Hepatocyte (in vitro differentiated cells): ENCODE measurements around the gene CFAP77. TPM values are rescaled to one million over a fixed set of nuclear protein-coding genes. Genes with fewer than 3 reads are reported as not detected.
"Not testable (repeated sequence)": the region's sequence is repeated elsewhere in the genome, so short reads cannot be mapped to it uniquely, and the experiment has no call there.

Experiments
- DNase-seq: peaks from one replicate; pipeline ENCODE4 v3.0.0-alpha.2; 2016; ENCODE audit warnings: low spot score
- H2AFZ ChIP-seq: fragments of 200-600 bp; sonication (generic); 2 replicates; pipeline ENCODE4 v1.6.0; 2016; ENCODE audit warnings: antibody characterized with exemption, mild to moderate bottlenecking
- H3K27ac ChIP-seq: fragments of 200-600 bp; sonication (generic); 2 replicates; pipeline ENCODE4 v1.5.1; 2016; ENCODE audit warnings: mild to moderate bottlenecking
- H3K27me3 ChIP-seq: fragments of 200-600 bp; sonication (generic); 2 replicates; pipeline ENCODE4 v1.6.1; 2016
- H3K36me3 ChIP-seq: fragments of 200-600 bp; sonication (generic); replicated peaks from 2 replicates; pipeline ENCODE4 v1.5.1; 2016; ENCODE audit warnings: low read depth; ENCODE audit not compliant: insufficient read depth
- H3K4me1 ChIP-seq: fragments of 200-600 bp; sonication (generic); 2 replicates; pipeline ENCODE4 v1.5.1; 2016; ENCODE audit warnings: mild to moderate bottlenecking, moderate library complexity; ENCODE audit not compliant: insufficient read depth
- H3K4me2 ChIP-seq: fragments of 200-600 bp; sonication (generic); 2 replicates; pipeline ENCODE4 v1.6.0; 2016
- H3K4me3 ChIP-seq: fragments of 200-600 bp; sonication (generic); 2 replicates; pipeline ENCODE4 v1.5.1; 2016; ENCODE audit warnings: mild to moderate bottlenecking
- H3K79me2 ChIP-seq: fragments of 200-600 bp; sonication (generic); 2 replicates; pipeline ENCODE4 v1.6.0; 2017; ENCODE audit warnings: mild to moderate bottlenecking
- H3K9me2 ChIP-seq: fragments of 200-600 bp; sonication (generic); replicated peaks from 2 replicates; pipeline ENCODE4 v1.6.0; 2017; ENCODE audit warnings: mild to moderate bottlenecking; ENCODE audit not compliant: insufficient read depth
- H3K9me3 ChIP-seq: fragments of 200-600 bp; sonication (generic); 2 replicates; pipeline ENCODE4 v1.5.1; 2016; ENCODE audit warnings: low read depth, mild to moderate bottlenecking
- H4K20me1 ChIP-seq: fragments of 200-600 bp; sonication (generic); 2 replicates; pipeline ENCODE4 v1.6.0; 2016; ENCODE audit warnings: mild to moderate bottlenecking; ENCODE audit not compliant: insufficient read depth, poor library complexity, severe bottlenecking
- CTCF ChIP-seq: fragments of 200-600 bp; sonication (generic); IDR thresholded peaks from 2 replicates; pipeline ENCODE4 v1.5.1; 2016; ENCODE audit warnings: antibody characterized with exemption, mild to moderate bottlenecking; ENCODE audit not compliant: poor library complexity
- EZH2 ChIP-seq: fragments of 200-600 bp; sonication (generic); IDR thresholded peaks from 2 replicates; pipeline ENCODE4 v1.6.1; 2016; ENCODE audit warnings: antibody characterized with exemption, mild to moderate bottlenecking, borderline replicate concordance
- EZH2phosphoT487 ChIP-seq: fragments of 200-600 bp; sonication (generic); IDR thresholded peaks from one replicate; pipeline ENCODE4 v1.6.1; 2018; ENCODE audit warnings: antibody characterized with exemption, mild to moderate bottlenecking, low read depth, moderate library complexity; ENCODE audit not compliant: unreplicated experiment, severe bottlenecking
- WGBS: methylation state at CpG from one replicate; pipeline ENCODE4 v1.1.6; 2016; ENCODE audit warnings: low lambda C conversion rate; ENCODE audit errors: missing lambda C conversion rate; 5-methylcytosine and 5-hydroxymethylcytosine counted together
- polyA plus RNA-seq: library from polyadenylated mRNA; unstranded; fragments of >200 nt; fragmentation: Nextera tagmentation; extraction: Ambion mirVana; gene quantifications from 2 replicates; pipeline ENCODE4 v1.2.1, GENCODE V29; 2016
- total RNA-seq: library from RNA; depleted of rRNA; stranded (reverse); fragments of >200 nt; gene quantifications from 2 replicates; pipeline ENCODE4 v1.2.3, GENCODE V29; 2014

CFAP77 gene
- total and polyA plus RNA-seq, 2 experiments from 2014 or later = 0.70 to 1.2 TPM

DNA sequence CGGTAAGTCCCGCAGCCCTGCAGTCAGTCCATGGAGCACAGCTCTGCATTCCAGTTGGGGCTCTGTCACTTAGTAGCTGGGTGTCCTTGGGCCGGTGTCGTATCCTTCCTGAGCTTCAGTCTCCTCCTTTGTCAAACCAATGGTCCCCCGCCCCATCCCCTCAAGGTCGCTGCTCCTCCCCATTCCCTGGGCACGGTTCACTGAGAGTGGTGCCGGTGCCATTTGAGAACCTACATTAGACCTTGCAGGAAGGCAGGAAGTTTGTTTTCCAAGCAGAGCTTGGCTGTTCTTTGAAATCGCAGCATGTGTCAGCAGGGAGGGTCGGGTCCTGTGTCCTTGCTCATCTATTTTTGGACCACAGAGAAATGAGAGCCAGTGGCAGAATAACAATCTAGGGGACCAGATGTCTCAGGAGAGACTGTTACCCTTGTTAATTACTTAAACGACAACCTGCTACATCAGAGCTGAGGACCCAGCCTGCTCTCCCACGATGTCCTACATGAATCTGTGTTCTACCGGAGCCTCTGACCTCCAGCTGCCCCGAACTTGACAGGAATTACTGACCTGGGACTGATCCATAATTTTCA, 150.7 kb downstream of the CFAP77 start:
- Histone ChIP-seq H4K20me1 (no peaks in the 10 kb centered on the region), H3K27ac (no peak overlapping the region), H3K4me1 (no peaks in the 10 kb centered on the region), H3K36me3 (no peaks in the 10 kb centered on the region), H3K4me2 (no peak overlapping the region), H3K9me2 (no peaks in the 10 kb centered on the region), H3K9me3 (no peaks in the 10 kb centered on the region), H3K79me2 (no peaks in the 10 kb centered on the region), H3K4me3 (no peak overlapping the region), H3K27me3 (peaks cover 21% of the 10 kb centered on the region), H2AFZ (no peak overlapping the region)
- 73% methylated on average over 14 of the region's 14 CpGs for WGBS
- no peak for DNase-seq
- no peak for TF ChIP-seq EZH2
- no peak for TF ChIP-seq EZH2phosphoT487
- TF ChIP-seq CTCF = no peak

DNA sequence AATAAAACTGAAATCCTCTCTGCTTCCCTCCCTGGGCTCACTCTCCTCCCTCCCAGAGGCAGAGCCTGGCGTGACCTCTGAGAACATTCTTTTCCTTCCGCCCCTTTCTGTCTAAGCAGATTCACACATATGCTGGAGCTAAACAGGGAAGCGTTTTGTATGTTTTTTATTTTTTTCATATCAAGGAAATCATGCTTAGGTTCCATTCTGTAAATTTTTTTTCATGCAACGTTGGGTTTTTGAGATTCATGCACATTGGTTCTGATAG, 152.2 kb downstream of the CFAP77 start:
- no peaks in the 10 kb centered on the region for H3K4me1 ChIP-seq

GRCh38 chr9:132564526-132564925, 154.5 kb downstream of the CFAP77 start:
- Histone ChIP-seq H3K79me2 (no peaks in the 10 kb centered on the region), H2AFZ (no peak overlapping the region), H3K9me2 (no peaks in the 10 kb centered on the region), H3K4me2 (no peak overlapping the region), H3K4me3 (no peak overlapping the region), H4K20me1 (no peaks in the 10 kb centered on the region), H3K27ac (no peak overlapping the region), H3K4me1 (no peaks in the 10 kb centered on the region), H3K36me3 (no peaks in the 10 kb centered on the region), H3K27me3 (peaks cover 20% of the 10 kb centered on the region), H3K9me3 (no peaks in the 10 kb centered on the region)
- no peak for TF ChIP-seq EZH2
- no peak for TF ChIP-seq EZH2phosphoT487
- no peak for TF ChIP-seq CTCF
- DNase-seq = no peak
- WGBS = 86% methylated on average over 6 of the region's 6 CpGs

More for the DNA sequence above, 152.2 kb downstream of the CFAP77 start:
- no peak for DNase-seq
- WGBS = 74% methylated on average over 4 of the region's 4 CpGs
- Histone ChIP-seq H3K4me3 (no peak overlapping the region), H3K79me2 (no peaks in the 10 kb centered on the region), H2AFZ (no peak overlapping the region), H3K4me2 (no peak overlapping the region), H3K27ac (no peak overlapping the region), H4K20me1 (no peaks in the 10 kb centered on the region), H3K27me3 (peaks cover 20% of the 10 kb centered on the region), H3K9me3 (no peaks in the 10 kb centered on the region), H3K9me2 (no peaks in the 10 kb centered on the region), H3K36me3 (no peaks in the 10 kb centered on the region)
- no peak for TF ChIP-seq EZH2phosphoT487
- no peak for TF ChIP-seq CTCF
- TF ChIP-seq EZH2 = no peak

DNA sequence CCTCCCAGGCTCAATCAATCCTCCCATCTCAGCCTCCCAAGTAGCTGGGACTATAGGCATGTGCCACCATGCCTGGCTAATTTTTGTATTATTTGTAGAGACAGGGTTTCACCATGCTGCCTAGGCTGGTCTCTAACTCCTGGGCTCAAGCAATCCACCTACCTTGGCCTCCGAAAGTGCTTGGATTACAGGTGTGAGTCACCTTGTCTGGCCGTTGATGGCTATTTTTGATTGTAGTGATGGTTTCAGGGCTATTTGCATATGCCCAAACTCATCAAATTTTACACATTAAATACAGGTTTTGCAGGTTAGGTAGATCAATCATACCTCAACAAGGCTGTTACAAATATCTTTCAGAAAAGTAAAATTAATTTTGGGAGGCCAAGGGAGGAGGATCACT, 158.8 kb downstream of the CFAP77 start:
- DNase-seq, H2AFZ ChIP-seq, H3K36me3 ChIP-seq, H3K4me1 ChIP-seq, H3K4me3 ChIP-seq, H3K79me2 ChIP-seq, H3K27ac ChIP-seq, H3K9me3 ChIP-seq, H4K20me1 ChIP-seq, H3K4me2 ChIP-seq, H3K9me2 ChIP-seq: not testable (repeated sequence)
- WGBS = 75% methylated on average over 2 of the region's 2 CpGs
- H3K27me3 ChIP-seq = peaks cover 21% of the 10 kb centered on the region
